Lung microvascular endothelial cell (primary cell): Measurements from ENCODE around the gene CST5. TPM values are rescaled to one million over a fixed set of nuclear protein-coding genes. Genes with fewer than 3 reads are reported as not detected.
A peak's percentile ranks its signal among the peaks of the same experiment; 100 is the strongest.
"Not testable (repeated sequence)": the region's sequence is repeated elsewhere in the genome, so short reads cannot be mapped to it uniquely, and the experiment has no call there.

Experiments
- DNase-seq, 2 donors: peaks; one replicate each; pipeline versions ENCODE4 v3.0.0 to v3.0.0-alpha.2; 2010; ENCODE audit warnings: low read depth in 2 of 2
- total RNA-seq: library from RNA; depleted of rRNA; stranded (reverse); fragments of >200 nt; gene quantifications from 2 replicates; pipeline ENCODE4 v1.2.1, GENCODE V29; 2014

CST5 gene
- total RNA-seq, 1 donor from 2014 or later, result not detected

DNA sequence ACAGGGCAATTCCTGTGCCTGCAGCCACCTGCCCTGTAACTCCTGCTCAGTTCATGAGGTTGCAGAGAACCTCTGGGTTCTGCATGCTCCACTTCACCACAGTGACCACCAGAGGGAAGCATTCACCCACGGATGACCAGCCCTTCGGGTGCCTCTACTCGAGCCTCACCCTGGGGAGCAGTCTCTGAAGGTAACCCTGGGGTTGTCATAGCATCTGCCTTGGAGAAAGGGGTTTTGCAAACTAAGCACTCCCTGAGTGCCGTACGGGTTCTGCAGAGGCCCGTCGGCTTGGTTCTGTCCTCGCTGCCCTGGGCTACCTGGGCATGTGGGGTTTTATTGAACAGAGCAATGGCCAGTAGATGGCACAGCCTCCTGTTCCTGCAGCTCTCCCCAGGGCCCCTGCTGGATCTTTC lies 10.2 kb upstream of the CST5 start:
- peak; percentile 56 to 59 for DNase-seq

DNA sequence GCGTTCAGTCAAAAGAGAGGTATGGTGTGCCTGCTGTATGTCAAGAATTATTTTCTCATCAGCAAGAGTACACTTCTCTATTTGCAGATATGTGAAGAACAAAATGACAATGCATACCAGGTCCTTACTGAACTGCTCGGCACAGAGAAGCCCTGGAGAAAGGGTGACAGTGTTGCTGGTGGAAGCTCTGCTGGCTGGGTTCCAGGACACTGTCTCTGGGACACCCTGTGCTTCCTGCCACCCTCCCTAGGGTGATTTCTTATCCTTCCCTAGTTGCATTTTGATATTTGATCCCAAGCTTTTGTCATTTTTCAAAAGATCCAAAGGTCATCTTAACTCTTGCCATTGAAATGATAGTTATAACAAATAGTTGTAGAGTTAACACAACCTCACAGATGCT lies 8.3 kb upstream of the CST5 start:
- DNase-seq, result no peak

DNA sequence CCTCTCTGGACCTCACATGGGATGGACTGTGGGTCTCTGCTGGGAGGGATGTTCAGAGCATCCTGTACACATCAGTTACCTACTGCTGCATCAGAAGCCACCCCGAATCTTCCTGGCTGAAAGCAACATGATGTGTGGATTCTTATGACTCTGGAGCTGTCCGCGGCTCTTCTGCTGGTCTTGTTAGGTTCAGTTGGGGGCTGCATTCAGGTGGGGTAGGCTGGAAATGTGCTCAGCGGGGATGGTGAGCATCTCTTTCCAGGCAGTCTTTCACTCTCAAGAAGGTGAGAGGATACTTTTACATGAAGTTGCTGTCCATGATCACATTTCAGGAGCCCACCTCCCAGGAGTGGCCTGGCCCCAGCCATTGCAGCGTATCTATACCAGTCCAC lies 5.2 kb upstream of the CST5 start:
- no peak for DNase-seq

DNA sequence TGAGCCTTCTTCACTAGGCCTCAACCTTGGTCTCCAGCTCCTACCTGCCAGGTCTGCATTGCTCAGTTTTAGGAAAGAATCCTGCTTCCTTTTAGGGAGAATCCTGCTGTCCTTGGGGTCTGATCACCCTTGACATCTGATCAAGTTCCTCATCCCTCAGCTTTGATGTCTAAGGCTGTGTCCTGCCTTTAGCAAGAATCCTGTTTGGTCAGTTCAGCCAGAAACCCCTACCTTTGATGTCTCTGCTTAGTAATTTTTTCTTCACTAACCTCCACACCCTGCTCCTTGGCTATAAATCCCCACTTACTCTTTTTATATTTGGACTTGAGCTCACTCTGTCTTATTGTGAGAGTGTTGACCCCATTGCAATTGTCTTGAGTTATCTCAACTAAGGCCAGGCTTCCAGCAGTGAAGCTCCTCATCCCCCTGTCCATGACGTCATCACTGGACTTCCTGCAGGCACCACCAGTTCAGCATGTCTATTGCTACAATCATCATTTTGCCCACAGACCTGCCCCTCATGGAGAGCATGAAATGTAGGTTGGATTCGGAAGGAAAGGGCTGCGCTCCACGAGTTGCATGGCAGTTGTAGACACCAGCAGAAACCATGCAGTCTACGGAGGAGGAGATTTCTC lies 4.7 kb upstream of the CST5 start:
- DNase-seq, result no peak

DNA sequence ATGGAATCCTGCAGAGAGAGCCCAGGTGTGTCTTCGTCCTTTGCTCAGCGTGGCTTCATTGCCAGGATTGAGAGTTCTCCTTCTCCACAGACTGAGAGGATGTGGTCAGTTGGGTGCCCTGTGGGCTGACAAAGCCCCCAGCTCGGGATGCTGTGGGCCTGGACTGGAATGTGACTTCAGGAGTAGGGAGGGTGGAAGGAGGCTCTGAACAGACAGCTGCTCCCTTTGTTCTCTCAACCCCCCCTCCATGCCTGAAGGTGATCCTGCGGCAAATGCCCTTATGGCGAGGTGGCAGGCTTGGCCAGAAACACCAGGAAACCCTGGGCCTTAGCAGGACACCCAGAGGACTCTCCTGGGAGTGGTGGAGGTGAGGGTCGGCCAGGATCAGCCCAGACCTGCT lies 1.8 kb upstream of the CST5 start:
- DNase-seq, result no peak

DNA sequence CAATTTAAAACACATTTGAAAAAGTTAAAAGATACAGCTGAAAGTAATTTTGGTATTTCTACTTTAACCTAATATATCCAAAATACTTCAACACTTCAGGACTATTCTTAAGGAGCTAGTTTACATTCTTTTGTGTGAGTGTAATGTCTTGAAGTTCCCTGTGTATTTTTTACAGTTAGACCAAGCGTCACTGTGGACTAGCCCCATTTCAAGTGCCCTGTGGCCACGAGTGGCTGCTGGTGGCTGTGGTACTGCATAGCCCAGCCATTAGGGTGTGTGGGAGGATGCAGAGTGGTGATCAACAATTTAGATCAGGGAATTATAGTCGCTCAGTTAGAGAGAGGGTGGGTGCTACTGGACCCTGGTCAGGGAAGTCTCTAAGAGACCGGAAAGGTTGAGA lies 869 bp upstream of the CST5 start:
- DNase-seq, result no peak

DNA sequence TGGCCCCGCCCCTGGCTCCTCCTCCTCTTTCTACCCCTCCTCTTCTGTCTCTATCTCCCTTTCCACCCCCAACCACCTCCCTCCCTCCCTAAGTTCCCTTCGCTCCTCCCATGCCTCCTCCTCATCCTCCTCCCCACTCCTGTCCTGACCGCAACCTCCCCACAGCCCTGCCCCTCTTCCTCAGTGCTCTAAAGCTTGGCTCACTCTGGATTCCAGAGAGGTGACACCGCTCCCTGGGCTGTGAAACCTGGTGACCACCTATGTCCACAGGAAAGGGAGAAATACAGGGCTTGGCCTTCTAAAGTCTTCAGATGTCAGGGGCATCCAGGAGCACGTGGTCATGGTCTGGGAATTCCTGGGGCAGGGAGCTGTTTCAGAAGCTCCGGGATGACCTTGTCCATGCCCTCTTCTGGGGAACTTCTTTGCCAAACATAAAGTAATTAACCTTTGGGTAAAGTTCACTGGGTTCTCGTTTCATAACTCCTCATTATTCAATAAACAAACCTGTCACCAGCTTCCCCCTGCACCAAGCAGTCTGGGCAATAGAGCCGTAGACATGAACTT lies 345 bp upstream of the CST5 start:
- DNase-seq, result no peak

DNA sequence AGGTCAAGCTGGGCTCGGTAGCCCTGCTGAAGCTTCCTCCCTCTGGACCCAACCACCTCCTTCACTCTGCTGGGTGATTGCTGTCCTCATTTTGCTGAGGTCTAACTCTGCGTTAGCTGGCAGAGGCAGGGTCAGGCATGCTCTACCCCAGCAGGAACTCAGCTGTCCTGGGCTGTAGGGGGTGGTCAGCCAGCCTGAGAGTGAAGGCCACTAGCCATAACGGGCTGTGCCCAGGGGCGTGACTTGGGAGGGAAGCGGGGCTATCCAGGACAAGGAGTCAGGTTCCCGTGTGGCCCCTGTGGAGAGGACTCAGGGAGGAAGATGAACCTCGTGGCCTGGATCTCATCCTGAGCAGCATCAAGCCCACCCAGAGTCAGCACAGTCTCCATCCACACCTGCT lies 761 bp downstream of the CST5 start:
- no peak for DNase-seq

DNA sequence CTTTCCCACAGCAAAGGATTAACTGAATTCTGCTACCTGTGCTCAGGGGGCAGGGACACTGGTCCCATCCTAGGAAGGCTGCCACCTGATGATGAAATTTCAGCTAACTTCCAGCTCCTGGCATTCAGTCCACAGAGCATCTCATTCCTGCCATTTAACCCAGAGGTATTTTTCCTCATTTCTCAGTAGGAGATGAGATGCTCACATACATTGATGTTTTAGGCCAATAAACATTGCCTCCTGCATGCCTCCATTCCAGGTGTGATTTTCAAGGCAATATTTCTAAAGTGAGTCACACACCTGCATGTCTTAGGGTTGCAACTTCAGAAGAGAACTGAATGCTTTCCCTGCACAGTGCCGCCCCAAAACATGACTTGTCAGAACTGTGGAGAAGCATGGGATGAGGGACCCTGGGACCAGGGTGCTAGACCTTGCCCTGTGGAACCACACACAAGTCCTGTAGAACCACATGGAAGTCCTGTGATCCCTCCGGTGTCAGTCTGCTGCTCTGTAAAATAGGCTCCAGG lies 1.5 kb downstream of the CST5 start:
- DNase-seq, result not testable (repeated sequence)

DNA sequence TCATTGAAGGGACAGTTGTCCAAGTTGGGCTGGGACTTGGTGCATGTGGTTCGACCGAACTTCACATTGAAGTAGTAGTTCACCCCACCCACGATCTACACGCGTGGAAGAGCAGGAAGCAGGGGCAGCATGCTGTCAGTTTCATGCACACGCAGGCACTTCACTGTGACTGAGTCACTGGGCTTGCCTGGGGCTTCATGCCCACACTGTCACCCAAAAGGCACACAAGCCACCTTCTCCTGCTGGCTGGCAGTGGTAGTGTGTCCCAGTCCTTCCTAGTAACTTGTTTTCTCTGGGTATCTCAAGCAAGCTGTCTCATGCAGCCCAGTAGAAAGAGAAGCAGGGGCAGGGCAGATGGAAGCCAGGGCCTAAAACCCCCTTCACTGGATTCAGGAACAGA lies 2.0 kb downstream of the CST5 start:
- DNase-seq, result no peak

DNA sequence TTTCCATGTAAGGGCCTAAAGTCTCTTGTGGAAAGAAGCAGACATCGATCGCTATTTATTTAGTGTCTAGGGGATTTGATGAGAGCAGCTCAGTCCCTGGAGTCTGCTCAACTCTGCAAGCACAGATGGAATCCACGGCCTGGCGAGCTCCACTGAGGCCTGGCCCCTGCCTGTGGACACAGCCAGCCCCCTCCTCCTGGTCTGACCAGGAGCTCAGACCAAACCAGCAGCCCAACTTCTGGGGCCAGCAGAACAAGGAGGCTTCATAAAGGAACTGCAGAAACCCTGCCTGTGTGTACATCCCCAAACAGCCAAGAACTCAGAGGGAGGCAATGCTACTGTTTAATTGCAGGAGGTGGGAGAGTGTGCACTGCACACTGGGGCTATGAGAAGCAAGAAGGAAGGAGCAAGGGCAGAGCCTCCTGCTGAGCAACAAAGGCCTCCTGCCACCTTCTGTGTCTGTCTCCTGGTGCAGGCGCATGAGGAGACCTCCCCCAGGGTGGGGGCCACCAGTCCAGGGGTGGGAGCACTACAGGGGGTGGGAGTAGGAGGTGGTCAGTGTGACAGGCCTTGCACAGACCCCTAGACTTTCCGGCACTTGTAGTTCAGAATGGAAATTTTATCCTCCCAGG lies 3.8 kb downstream of the CST5 start:
- DNase-seq, result no peak

DNA sequence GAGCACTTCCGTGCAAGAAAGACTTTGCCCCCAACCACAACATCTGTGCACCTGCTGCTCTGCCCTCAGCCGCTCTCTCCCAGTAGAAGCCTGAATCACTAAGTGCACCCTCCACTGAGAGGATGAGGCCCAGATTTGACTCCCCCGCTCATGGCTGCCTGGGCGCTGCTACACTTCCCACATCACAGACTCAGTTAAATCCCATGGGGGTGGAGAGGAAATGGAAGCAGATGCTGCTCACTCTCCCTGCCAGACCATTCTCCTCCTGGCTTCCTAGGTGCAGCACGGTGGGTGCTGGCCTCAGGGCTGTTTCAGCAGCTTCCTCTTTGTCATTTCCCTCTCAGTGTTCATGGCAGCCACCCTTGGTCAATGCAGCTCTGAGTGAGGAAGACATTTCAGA lies 4.8 kb downstream of the CST5 start:
- no peak for DNase-seq

DNA sequence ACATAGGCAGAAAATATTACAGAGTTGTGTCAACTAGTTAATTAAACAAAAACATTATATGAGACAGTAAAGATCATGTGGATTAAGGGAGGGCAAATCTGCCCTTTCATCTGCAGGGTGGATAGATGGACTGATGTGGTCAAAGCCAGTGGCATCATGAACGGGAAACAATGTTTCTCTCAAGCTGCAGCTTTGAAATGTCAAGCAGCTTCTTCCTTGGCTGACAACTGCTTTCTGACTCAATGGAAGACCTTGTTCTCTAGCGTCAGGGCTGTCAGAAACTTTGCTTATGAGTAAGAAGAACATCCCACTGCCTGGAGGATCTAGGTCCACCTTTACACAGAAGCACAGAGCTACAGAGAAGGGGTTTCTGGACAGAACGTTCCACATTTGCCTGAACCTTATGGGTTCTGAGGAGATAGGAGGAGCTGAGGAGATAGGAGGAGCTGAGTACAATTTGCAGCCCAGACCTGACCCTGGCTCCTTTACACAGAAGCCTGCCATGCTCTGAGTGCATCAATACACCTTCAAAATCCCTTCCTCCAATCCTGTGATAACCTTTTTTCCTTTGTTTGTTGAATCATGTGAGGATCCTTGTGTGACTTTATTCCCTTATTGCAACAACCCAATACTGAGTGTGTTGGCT lies 6.1 kb downstream of the CST5 start:
- no peak for DNase-seq

DNA sequence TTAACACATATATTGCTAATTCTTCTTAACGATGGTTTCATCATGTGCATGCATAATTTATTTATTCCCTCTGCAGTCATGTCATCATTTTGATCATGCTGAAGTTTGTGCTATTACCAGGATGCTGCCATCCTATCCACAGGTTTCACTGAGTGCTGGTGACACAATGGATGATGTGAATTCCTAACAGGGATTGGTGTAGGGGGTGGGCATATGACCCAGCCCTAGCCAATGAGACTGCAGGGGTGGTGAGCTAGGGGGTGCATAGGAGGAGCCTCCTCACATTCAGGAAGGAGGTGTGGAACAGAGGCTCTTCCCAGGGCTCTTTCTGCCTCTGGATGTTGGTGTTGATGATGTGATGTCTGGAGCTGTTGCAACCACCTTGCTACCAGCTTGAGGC lies 7.5 kb downstream of the CST5 start:
- no peak for DNase-seq

DNA sequence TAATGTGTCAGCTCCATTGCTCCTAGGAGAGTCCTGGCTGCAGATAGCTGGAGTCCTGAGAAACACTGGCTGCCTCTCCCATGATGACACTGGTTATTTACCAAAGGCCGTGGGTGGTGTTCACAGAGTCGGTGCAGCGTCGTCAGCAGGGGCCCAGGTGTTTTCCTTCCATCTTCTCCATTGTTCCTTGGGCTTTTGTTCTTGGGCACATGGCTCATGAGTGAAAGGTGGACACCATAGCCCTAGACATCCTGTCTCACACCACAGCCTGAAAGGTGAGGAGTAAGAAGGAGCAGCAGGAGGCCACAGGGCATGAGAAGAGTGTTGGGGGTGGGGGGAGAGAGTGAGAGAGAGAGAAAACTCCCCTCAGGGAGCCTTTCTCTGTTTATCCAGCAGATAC lies 9.1 kb downstream of the CST5 start:
- no peak for DNase-seq

DNA sequence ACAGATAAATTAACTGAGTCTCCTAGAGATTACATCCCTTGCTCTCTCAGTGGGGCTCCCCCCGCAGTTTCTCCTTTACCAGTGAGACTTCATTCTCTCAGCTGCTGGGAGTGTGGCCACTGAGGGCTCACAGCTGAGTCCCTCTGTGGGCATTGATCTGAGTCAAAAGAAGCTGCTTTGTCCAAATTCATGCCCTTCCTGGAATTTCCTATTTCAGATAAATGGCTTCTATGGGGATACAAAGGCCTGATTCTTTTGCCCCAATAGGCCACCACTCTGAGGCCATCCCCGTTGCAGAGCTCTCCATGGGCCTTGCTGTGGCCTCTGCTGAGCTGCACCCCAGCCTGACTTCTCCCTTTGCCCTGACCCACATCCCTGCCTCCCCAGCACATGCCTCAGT lies 10.0 kb downstream of the CST5 start:
- DNase-seq, result no peak

DNA sequence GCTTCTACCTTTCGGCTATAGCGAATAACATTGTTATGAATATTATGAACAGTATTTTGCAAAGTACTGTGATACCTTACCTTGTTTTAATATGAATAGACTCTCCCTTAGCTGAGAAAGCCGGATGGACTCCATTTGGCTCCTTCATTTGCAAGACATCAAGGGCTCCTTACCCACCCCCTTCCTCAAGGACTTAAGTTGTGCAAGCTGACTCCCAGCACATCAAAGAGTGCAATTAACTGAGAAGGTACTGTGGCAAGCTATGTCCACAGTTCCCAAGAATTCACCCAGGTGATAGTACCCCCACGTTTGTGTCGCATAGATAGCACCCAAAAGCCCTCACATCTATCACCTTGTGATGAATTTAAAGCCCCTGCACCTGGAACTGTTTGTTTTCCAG lies 11.2 kb downstream of the CST5 start:
- no peak for DNase-seq

DNA sequence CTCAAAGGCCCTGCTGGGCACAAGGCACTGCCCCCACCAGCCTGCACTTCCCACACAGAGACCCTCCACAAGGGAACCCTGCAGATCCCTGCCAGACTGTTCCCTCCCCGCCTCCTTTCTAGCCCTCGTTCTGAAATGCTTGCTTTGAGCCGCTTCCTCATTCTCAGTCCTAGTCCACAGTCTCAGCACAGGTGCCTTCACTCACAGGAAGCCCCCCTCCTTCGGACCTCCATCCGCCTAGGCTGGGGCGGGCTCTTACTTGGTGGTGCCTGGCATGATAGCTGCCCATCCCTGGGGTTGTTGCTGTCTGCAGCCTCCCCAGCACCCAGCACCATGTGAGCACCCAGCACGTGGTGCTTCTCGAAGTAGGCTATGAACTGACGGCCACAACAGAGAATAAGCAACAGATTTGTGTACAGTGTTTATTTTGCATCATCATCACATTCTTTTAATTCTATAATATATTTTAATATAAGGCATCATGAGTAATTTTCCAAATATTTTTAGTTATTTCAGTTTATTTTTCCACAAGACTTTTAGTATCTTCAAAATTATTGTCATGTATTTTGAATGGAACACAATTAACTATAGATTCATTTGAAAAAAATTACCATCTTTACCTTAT lies 12.3 kb downstream of the CST5 start:
- no peak for DNase-seq

DNA sequence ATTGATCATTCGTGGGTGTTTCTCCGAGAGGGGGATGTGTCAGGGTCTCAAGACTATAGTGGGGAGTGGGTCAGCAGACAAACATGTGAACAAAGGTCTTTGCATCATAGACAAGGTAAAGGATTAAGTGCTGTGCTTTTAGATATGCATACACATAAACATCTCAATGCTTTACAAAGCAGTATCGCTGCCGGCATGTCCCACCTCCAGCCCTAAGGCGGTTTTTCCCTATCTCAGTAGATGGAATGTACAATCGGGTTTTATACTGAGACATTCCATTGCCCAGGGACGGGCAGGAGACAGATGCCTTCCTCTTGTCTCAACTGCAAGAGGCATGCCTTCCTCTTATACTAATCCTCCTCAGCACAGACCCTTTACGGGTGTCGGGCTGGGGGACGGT lies 18.8 kb downstream of the CST5 start:
- DNase-seq, result not testable (repeated sequence)

DNA sequence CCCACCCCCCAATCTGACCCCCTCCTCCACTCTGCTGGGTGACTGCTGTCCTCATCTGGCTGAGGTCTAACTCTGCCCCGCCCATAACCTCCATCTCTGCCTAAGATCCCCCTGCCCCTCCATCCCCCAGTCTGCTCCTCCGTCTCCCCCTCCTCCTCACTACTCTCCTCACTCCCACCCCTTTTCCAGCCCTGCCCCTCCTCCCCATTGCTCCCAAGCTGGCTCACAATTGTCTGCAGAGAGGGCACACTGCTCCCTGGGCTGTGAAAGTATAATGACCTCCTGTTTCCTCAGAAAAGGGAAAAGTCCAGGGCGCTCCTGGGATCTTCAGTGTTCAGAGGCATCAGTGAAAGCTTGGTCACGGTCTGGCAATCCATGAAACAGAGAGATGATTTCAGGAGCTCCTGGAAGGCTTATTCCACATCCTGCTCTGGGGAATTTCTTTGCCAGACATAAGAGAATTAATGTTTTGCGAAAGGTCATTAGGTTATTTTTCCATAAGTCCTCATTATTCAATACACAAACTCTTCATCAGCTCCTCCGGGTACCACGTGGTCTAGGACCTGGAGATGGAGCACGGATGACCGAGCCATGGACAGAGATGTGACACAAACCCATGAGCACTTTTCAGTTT lies 21.5 kb downstream of the CST5 start:
- no peak for DNase-seq

DNA sequence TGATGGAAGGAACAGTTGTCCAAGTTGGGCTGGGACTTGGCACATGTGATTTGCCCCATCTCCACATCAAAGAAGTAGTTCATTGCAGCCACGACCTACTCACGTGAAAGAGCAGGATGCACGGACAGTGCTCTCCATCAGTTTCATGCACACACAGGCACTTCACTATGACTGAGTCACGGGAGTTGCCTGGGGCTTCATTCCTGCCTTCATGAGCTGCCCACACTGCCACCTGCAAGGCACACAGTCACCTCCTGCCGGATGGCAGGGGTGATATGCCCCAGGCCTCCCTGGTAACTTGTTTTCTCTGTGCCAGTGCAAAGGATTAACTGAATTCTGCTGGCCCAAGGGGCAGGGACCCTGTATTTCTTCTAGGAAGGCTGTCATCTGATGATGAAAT lies 22.8 kb downstream of the CST5 start:
- no peak for DNase-seq

DNA sequence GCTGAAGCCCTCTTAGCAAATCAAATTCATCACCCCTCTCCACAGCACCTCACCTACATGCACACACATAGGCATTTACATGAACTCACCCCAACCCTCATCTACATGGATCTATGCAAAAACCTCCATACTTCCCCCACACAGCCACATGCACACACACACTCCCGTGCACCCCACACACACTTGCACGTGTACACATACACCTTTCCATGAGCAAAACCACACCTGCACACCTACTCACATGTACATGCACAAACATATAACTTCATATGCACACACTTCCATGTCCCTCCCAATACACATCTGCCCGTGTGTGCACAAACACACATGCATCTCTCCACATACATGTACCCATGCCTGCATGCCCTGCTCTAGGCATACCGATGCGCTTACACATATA lies 23.3 kb downstream of the CST5 start:
- DNase-seq, result no peak
